Stomach smooth muscle (tissue), 2 donors: ENCODE results near the gene RPL41.
A peak's percentile ranks its signal among the peaks of the same experiment; 100 is the strongest.

Experiments
- H3K27ac ChIP-seq: one replicate; pipeline ENCODE4 v1.7.0; 2013; ENCODE audit warnings: mild to moderate bottlenecking, low read length, inconsistent platforms
- H3K27me3 ChIP-seq, 2 donors: one replicate each; pipeline ENCODE4 v1.7.0; 2013; ENCODE audit warnings: low read length in 2 of 2; ENCODE audit not compliant: insufficient read depth in 2 of 2, control insufficient read depth in 1 of 2
- H3K36me3 ChIP-seq, 2 donors: one replicate each; pipeline ENCODE4 v1.7.0; 2013; ENCODE audit warnings: low read length in 2 of 2; ENCODE audit not compliant: control insufficient read depth in 2 of 2, insufficient read depth in 2 of 2
- H3K4me1 ChIP-seq: one replicate; pipeline ENCODE4 v1.7.0; 2013; ENCODE audit warnings: low read length; ENCODE audit not compliant: control insufficient read depth, insufficient read depth
- H3K4me3 ChIP-seq, 2 donors: one replicate each; pipeline ENCODE4 v1.7.0; 2013; ENCODE audit warnings: low read length in 2 of 2
- H3K9ac ChIP-seq, 2 donors: one replicate each; pipeline ENCODE4 v1.7.0; 2013; ENCODE audit warnings: low read length in 2 of 2, mild to moderate bottlenecking in 1 of 2
- H3K9me3 ChIP-seq, 2 donors: one replicate each; pipeline ENCODE4 v1.7.0; 2013; ENCODE audit warnings: low read length in 2 of 2; ENCODE audit not compliant: control insufficient read depth in 2 of 2
- donor health status: healthy.
- donor health status: Pancreatic carcinoma.

The RPL41 gene

GRCh38 chr12:56117778-56118687 lies 1.6 kb downstream of the RPL41 start, which contains the start of gene ZC3H10:
Gene ZC3H10 (plus strand): TSS chr12:56118266. CDS start chr12:56120563, 2,297 bp downstream.
- Histone ChIP-seq H3K4me3 (peak within 1 kb of the TSS; percentile 99), H3K9me3 (no peaks in the 10 kb centered on the region), H3K4me1 (peaks cover 53% of the 10 kb centered on the region), H3K36me3 (peaks cover 15 to 16% of the 10 kb centered on the region in 2 donors), H3K27me3 (no peaks in the 10 kb centered on the region), H3K9ac (peak within 1 kb of the TSS; percentile 99 to 100), H3K27ac (peak within 1 kb of the TSS; percentile 98)

- Histone ChIP-seq H3K36me3 (peaks cover 9 to 14% of the 10 kb centered on the region in 2 donors), H3K27me3 (no peaks in the 10 kb centered on the region), H3K9me3 (no peaks in the 10 kb centered on the region), H3K4me3 (peak overlapping the region; percentile 87 to 99), H3K9ac (peak overlapping the region; percentile 83 to 93), H3K4me1 (peaks cover 58% of the 10 kb centered on the region), H3K27ac (peak overlapping the region; percentile 98)
These were observed 2.4 kb downstream of the RPL41 start for GRCh38 chr12:56118688-56119357.

- H3K27me3 ChIP-seq = no peaks in the 10 kb centered on the region
- H3K9ac ChIP-seq = peak overlapping the region; percentile 55 to 83
- H3K36me3 ChIP-seq = peaks cover 9 to 16% of the 10 kb centered on the region in 2 donors
- H3K27ac ChIP-seq = peak overlapping the region; percentile 98
- H3K9me3 ChIP-seq = no peaks in the 10 kb centered on the region
- H3K4me3 ChIP-seq = peak overlapping the region; percentile 87 to 99
- H3K4me1 ChIP-seq = peaks cover 63% of the 10 kb centered on the region
These were observed 2.9 kb downstream of the RPL41 start for GRCh38 chr12:56119361-56119796.

- H3K4me1 ChIP-seq = peaks cover 68% of the 10 kb centered on the region
These were observed 3.9 kb downstream of the RPL41 start for GRCh38 chr12:56120158-56120846.

GRCh38 chr12:56121204-56121870 lies 4.9 kb downstream of the RPL41 start:
- no peaks in the 10 kb centered on the region for H3K27me3 ChIP-seq
- H3K27ac ChIP-seq = peak overlapping the region; percentile 98
- H3K9ac ChIP-seq = peak overlapping the region; percentile 18 to 36
- H3K4me3 ChIP-seq = peak overlapping the region in 1 of 2 donors; percentile 15
- H3K4me1 ChIP-seq = peaks cover 76% of the 10 kb centered on the region
- peaks cover 9 to 16% of the 10 kb centered on the region in 2 donors for H3K36me3 ChIP-seq
- H3K9me3 ChIP-seq = no peaks in the 10 kb centered on the region

More at GRCh38 chr12:56120158-56120846, 3.9 kb downstream of the RPL41 start:
- H3K27ac ChIP-seq = peak overlapping the region; percentile 98
- peak overlapping the region in 1 of 2 donors; percentile 99 for H3K4me3 ChIP-seq
- no peaks in the 10 kb centered on the region for H3K9me3 ChIP-seq
- no peaks in the 10 kb centered on the region for H3K27me3 ChIP-seq
- H3K9ac ChIP-seq = peak overlapping the region in 1 of 2 donors; percentile 25
- peaks cover 9 to 16% of the 10 kb centered on the region in 2 donors for H3K36me3 ChIP-seq

GRCh38 chr12:56122637-56123036 lies 6.2 kb downstream of the RPL41 start:
- Histone ChIP-seq H3K4me1 (peaks cover 86% of the 10 kb centered on the region), H3K27me3 (no peaks in the 10 kb centered on the region), H3K27ac (peak overlapping the region; percentile 64)

GRCh38 chr12:56124133-56124532 lies 7.7 kb downstream of the RPL41 start:
- Histone ChIP-seq H3K4me3 (no peak overlapping the region), H3K4me1 (peaks cover 73% of the 10 kb centered on the region), H3K36me3 (peaks cover 9 to 16% of the 10 kb centered on the region in 2 donors), H3K9me3 (no peaks in the 10 kb centered on the region), H3K27ac (peak overlapping the region; percentile 42), H3K27me3 (no peaks in the 10 kb centered on the region), H3K9ac (peak overlapping the region; percentile 29)

More at GRCh38 chr12:56122637-56123036, 6.2 kb downstream of the RPL41 start:
- Histone ChIP-seq H3K9me3 (no peaks in the 10 kb centered on the region), H3K4me3 (peak overlapping the region; percentile 28 to 57), H3K9ac (no peak overlapping the region), H3K36me3 (peaks cover 9 to 16% of the 10 kb centered on the region in 2 donors)

- Histone ChIP-seq H3K9ac (peak overlapping the region; percentile 65 to 81), H3K9me3 (no peaks in the 10 kb centered on the region), H3K4me3 (peak overlapping the region; percentile 65 to 95), H3K4me1 (peaks cover 59% of the 10 kb centered on the region), H3K36me3 (peaks cover 12 to 19% of the 10 kb centered on the region in 2 donors), H3K27ac (peak overlapping the region; percentile 83), H3K27me3 (no peaks in the 10 kb centered on the region)
These were observed 10.4 kb downstream of the RPL41 start for GRCh38 chr12:56126732-56127239.

- Histone ChIP-seq H3K27ac (peak overlapping the region; percentile 83), H3K9ac (peak overlapping the region; percentile 65 to 81), H3K36me3 (peaks cover 19 to 25% of the 10 kb centered on the region in 2 donors), H3K27me3 (no peaks in the 10 kb centered on the region), H3K9me3 (no peaks in the 10 kb centered on the region), H3K4me3 (peak overlapping the region; percentile 65 to 95), H3K4me1 (peaks cover 52% of the 10 kb centered on the region)
These were observed 11.1 kb downstream of the RPL41 start for GRCh38 chr12:56127485-56127887.
